Activated T-cell treated with anti-CD3 and anti-CD28 coated beads, Interleukin-2, amount 50 U/mL, for 4 hours (primary cell): ENCODE results near the gene USP17L15. TPM values are rescaled to one million over a fixed set of nuclear protein-coding genes. Genes with fewer than 3 reads are reported as not detected.
"Not testable (repeated sequence)": the region's sequence is repeated elsewhere in the genome, so short reads cannot be mapped to it uniquely, and the experiment has no call there.

ENCODE experiments used
- ATAC-seq, 2 donors: fragments of 200-7000 bp; cut with Tn5 transposase; one replicate each; pipeline ENCODE4 v1.10.0; 2021
- DNase-seq: peaks from one replicate; pipeline ENCODE4 v3.0.0-alpha.2; 2020
- H3K27me3 Mint-ChIP-seq: one replicate; pipeline ENCODE4 v1.8.0; 2021; ENCODE audit warnings: low read depth, mixed read lengths
- H3K36me3 Mint-ChIP-seq: one replicate; pipeline ENCODE4 v1.8.0; 2022; ENCODE audit warnings: mixed read lengths; ENCODE audit not compliant: insufficient read depth
- H3K4me1 Mint-ChIP-seq: one replicate; pipeline ENCODE4 v1.8.0; 2021; ENCODE audit warnings: low read depth, mixed read lengths
- H3K4me3 Mint-ChIP-seq: one replicate; pipeline ENCODE4 v1.8.0; 2021; ENCODE audit warnings: mild to moderate bottlenecking, moderate library complexity, mixed read lengths
- H3K9me3 Mint-ChIP-seq: one replicate; pipeline ENCODE4 v1.8.0; 2021; ENCODE audit warnings: mixed read lengths
- total RNA-seq, 3 donors: library from RNA; stranded (reverse); gene quantifications; one replicate each; pipeline ENCODE4 v1.2.1, GENCODE V29; 2021

Gene USP17L15
- total RNA-seq, 3 donors from 2014 or later: not detected

DNA sequence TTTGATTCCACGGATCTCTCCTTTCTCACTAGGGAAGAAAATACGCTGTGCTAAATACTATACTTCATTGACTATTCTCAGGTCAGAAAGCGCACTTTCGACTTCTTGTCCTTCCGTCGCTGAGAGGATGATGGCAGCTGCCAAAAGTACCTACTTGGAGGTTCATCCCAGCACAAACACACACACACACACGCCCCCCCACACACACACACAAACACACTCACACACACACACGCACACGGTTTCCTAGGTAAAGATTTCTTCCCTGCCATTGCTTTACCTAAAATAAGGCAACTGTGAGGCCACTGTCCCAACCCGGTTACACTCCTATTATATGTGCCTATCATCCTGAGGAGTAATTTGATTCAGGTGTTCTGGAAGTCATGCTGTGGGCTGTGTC lies 37.5 kb downstream of the USP17L15 start:
- ATAC-seq, H3K9me3 Mint-ChIP-seq: not testable (repeated sequence)

More for the DNA sequence above, 37.5 kb downstream of the USP17L15 start:
- H3K27me3 Mint-ChIP-seq, H3K4me3 Mint-ChIP-seq, H3K4me1 Mint-ChIP-seq, H3K36me3 Mint-ChIP-seq: not testable (repeated sequence)
- DNase-seq: peak; percentile 7

Other genes with a start within 250 kb of the USP17L15 start
- gene FAM90A26, start 64.0 kb upstream of the USP17L15 start, total RNA-seq: under 1 TPM in 1 of 3 donors, not detected in 2; 0.10 TPM
- not detected for gene USP17L10, start 23.7 kb upstream of the USP17L15 start, total RNA-seq
- not detected for gene USP17L11, start 19.0 kb upstream of the USP17L15 start, total RNA-seq
- not detected for gene USP17L12, start 14.2 kb upstream of the USP17L15 start, total RNA-seq
- gene USP17L13, start 9.5 kb upstream of the USP17L15 start, total RNA-seq: not detected
- not detected for gene USP17L17, start 9.5 kb downstream of the USP17L15 start, total RNA-seq
- gene USP17L18, start 14.2 kb downstream of the USP17L15 start, total RNA-seq: not detected
- not detected for gene USP17L19, start 19.0 kb downstream of the USP17L15 start, total RNA-seq
- not detected for gene USP17L20, start 23.7 kb downstream of the USP17L15 start, total RNA-seq
- not detected for gene USP17L21, start 28.5 kb downstream of the USP17L15 start, total RNA-seq
- not detected for gene USP17L22, start 33.2 kb downstream of the USP17L15 start, total RNA-seq
- gene USP17L24, start 90.8 kb downstream of the USP17L15 start, total RNA-seq: not detected
- gene USP17L25, start 95.5 kb downstream of the USP17L15 start, total RNA-seq: not detected
- gene USP17L26, start 100.3 kb downstream of the USP17L15 start, total RNA-seq: not detected
- gene USP17L5, start 105.0 kb downstream of the USP17L15 start, total RNA-seq: not detected
- gene USP17L27, start 109.8 kb downstream of the USP17L15 start, total RNA-seq: not detected
- not detected for gene USP17L28, start 114.5 kb downstream of the USP17L15 start, total RNA-seq
- gene USP17L29, start 119.3 kb downstream of the USP17L15 start, total RNA-seq: not detected
- not detected for gene USP17L30, start 128.7 kb downstream of the USP17L15 start, total RNA-seq
- not detected for gene DEFB131A, start 210.0 kb downstream of the USP17L15 start, total RNA-seq